BLaER1 treated with 17β-estradiol and CSF1 and Interleukin-3, amounts not matched to agents 10 nM and 100 nM (cell line): ENCODE results near the gene ZNF354C.

Source experiments
- H3K27ac ChIP-seq, 11 experiments: shearing (Covaris generic); formaldehyde crosslinking; 2 replicates each; pipeline ENCODE4 v1.8.1; 2022
- H3K27me3 ChIP-seq, 11 experiments: shearing (Covaris generic); formaldehyde crosslinking; 2 replicates each; pipeline ENCODE4 v1.8.1; 2022
- H3K36me3 ChIP-seq, 11 experiments: shearing (Covaris generic); formaldehyde crosslinking; 2 replicates each; pipeline ENCODE4 v1.8.1; 2022
- H3K4me1 ChIP-seq, 10 experiments: shearing (Covaris generic); formaldehyde crosslinking; 2 replicates each; pipeline ENCODE4 v1.8.1; 2022
- H3K4me2 ChIP-seq, 11 experiments: shearing (Covaris generic); formaldehyde crosslinking; 2 replicates each; pipeline ENCODE4 v1.8.1; 2022
- H3K4me3 ChIP-seq, 10 experiments: shearing (Covaris generic); formaldehyde crosslinking; 2 replicates each; pipeline ENCODE4 v1.8.1; 2022
- H3K9ac ChIP-seq, 11 experiments: shearing (Covaris generic); formaldehyde crosslinking; 2 replicates each; pipeline ENCODE4 v1.8.1; 2022
- H3K9me3 ChIP-seq, 11 experiments: shearing (Covaris generic); formaldehyde crosslinking; replicated peaks in 1 of 11; 2 replicates each; pipeline ENCODE4 v1.8.1; 2022
- H4K20me1 ChIP-seq, 11 experiments: shearing (Covaris generic); formaldehyde crosslinking; 2 replicates each; pipeline ENCODE4 v1.8.1; 2022
- Cebpa-rat ChIP-seq, 11 experiments: shearing (Covaris generic); IDR thresholded peaks; 2 replicates each; pipeline ENCODE4 v1.8.1; 2022

ZNF354C gene

GRCh38 chr5:179060116-179061008 lies at the start of gene ZNF354C:
Gene ZNF354C, plus strand, starts transcription at chr5:179060373. Its CDS starts 1,696 bp downstream, at chr5:179062069.
- peaks cover 0 to 11% (median 0%) of the 10 kb centered on the region in 11 experiments; a peak in 3 of 22 replicates for H3K36me3 ChIP-seq
- H4K20me1 ChIP-seq: no peaks in the 10 kb centered on the region
- no peak within 1 kb of the TSS; a peak in 1 of 22 replicates for H3K27ac ChIP-seq
- H3K9me3 ChIP-seq: peaks cover 73 to 98% (median 91%) of the 10 kb centered on the region in 11 experiments
- no peaks in the 10 kb centered on the region for H3K27me3 ChIP-seq
- H3K4me3 ChIP-seq: peak within 1 kb of the TSS; percentile 39 to 65 (median 52)
- no peak within 1 kb of the TSS for H3K9ac ChIP-seq
- H3K4me1 ChIP-seq: peaks cover 0 to 3% (median 0%) of the 10 kb centered on the region in 10 experiments; a peak in 1 of 20 replicates
- no peak for TF ChIP-seq Cebpa-rat (IDR thresholded peaks at IDR 0.05)
- peak within 1 kb of the TSS in 9 of 11 experiments; percentile 12 to 51 (median 26); a peak in 11 of 22 replicates for H3K4me2 ChIP-seq

DNA sequence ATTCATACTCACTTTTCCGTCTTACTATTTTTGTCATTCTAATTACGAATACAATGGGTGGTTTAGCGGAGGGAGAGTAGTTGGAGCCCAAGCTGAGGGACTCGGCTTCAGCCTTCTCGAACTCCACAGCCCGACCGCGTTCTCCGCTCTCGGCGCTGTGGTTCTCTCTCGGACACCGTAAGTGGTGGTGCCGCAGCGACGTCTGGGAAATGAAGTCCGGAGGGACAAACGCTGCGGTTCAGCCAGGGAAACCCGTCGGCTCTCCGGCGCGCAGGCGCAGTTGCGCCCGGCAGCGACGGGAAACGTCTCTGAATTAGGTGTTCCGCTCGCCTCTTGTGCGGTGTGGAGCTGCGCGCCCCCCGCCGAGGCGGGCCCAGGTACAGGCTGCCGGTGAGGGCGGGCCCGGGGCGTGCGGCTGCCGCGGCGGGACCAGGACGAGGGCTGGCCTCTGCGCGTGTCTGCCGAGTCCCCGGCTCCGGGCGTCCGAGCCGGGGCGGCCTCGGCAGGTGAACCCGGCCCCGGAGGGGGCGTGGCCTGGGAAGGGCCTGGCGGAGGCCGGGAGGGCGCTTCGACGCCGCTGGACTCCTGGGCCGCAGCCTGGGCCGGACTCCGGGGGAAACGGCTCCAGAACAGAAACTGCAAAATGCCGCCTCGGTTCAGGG lies 36.5 kb upstream of the ZNF354C start, which contains the start of gene ZNF879:
Gene ZNF879 (plus strand): TSS at position 277 of the 662 bp plus-strand sequence. CDS start 1,201 bp downstream, outside the sequence.
- peak within 1 kb of the TSS; percentile 79 to 92 (median 87) for H3K9ac ChIP-seq
- H3K27ac ChIP-seq: peak within 1 kb of the TSS; percentile 74 to 89 (median 85)
- H3K9me3 ChIP-seq: peaks cover 67 to 88% (median 78%) of the 10 kb centered on the region in 11 experiments
- peak within 1 kb of the TSS; percentile 72 to 90 (median 83) for H3K4me3 ChIP-seq
- H3K4me1 ChIP-seq: peaks cover 7 to 16% (median 11%) of the 10 kb centered on the region in 10 experiments; a peak in 19 of 20 replicates
- no peaks in the 10 kb centered on the region for H4K20me1 ChIP-seq
- peaks cover 36 to 40% (median 38%) of the 10 kb centered on the region in 11 experiments for H3K36me3 ChIP-seq
- H3K27me3 ChIP-seq: no peaks in the 10 kb centered on the region
- peak within 1 kb of the TSS; percentile 74 to 91 (median 86) for H3K4me2 ChIP-seq
- no peak for TF ChIP-seq Cebpa-rat (IDR thresholded peaks at IDR 0.05)

DNA sequence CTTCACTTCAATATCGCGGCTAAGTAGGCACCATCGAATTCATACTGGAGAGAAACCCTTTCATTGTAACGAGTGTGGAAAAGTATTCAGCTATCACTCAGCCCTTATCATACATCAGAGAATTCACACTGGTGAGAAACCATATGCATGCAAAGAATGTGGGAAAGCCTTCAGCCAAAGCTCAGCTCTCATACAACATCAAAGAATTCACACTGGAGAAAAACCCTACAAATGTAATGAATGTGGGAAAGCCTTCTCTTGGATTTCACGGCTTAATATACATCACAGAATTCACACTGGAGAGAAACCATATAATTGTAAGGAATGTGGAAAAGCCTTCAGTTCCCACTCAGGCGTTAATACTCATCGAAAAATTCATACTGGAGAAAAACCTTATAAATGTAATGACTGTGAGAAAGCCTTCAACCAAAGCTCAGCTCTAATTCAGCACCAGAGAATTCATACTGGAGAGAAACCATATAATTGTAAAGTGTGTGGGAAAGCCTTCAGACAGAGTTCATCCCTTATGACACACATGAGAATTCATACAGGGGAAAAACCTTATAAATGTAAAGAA lies 27.1 kb upstream of the ZNF354C start:
- peaks cover 100% of the 10 kb centered on the region in 11 experiments for H3K9me3 ChIP-seq
- H3K27ac ChIP-seq: no peak overlapping the region
- no peak for TF ChIP-seq Cebpa-rat (IDR thresholded peaks at IDR 0.05)
- peak overlapping the region; percentile 15 to 57 (median 34); a peak in 16 of 20 replicates for H3K4me3 ChIP-seq
- no peak overlapping the region for H3K9ac ChIP-seq
- H3K36me3 ChIP-seq: peaks cover 71 to 91% (median 79%) of the 10 kb centered on the region in 11 experiments
- no peaks in the 10 kb centered on the region for H3K27me3 ChIP-seq
- H3K4me1 ChIP-seq: no peaks in the 10 kb centered on the region
- H4K20me1 ChIP-seq: no peaks in the 10 kb centered on the region
- H3K4me2 ChIP-seq: no peak overlapping the region

DNA sequence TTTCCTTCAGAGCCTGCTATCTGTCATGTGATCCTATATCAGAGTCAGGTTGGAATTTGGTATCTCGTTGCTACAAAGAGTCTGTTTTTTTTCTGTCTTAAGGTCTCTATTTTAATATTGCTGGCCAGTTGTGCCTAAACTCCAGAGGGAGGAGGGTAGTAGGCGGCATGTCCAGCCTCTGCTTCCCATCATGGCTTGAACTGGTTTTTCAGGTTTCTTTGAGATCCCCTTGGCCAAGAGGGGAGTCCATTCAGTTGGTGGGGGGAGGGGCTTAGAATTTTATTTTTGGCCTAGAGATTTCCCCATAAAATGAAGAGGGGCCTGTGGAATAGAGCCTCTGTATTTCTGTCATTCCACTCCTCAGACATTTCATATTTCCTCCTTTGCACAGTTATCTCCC lies 15.4 kb upstream of the ZNF354C start:
- Histone ChIP-seq H3K9me3 (peaks cover 87 to 97% (median 92%) of the 10 kb centered on the region in 11 experiments), H3K27ac (no peak overlapping the region), H3K4me1 (no peaks in the 10 kb centered on the region), H3K4me2 (no peak overlapping the region), H3K9ac (no peak overlapping the region), H3K27me3 (no peaks in the 10 kb centered on the region), H3K4me3 (no peak overlapping the region), H4K20me1 (no peaks in the 10 kb centered on the region), H3K36me3 (no peaks in the 10 kb centered on the region)
- TF ChIP-seq Cebpa-rat (IDR thresholded peaks at IDR 0.05): no peak

DNA sequence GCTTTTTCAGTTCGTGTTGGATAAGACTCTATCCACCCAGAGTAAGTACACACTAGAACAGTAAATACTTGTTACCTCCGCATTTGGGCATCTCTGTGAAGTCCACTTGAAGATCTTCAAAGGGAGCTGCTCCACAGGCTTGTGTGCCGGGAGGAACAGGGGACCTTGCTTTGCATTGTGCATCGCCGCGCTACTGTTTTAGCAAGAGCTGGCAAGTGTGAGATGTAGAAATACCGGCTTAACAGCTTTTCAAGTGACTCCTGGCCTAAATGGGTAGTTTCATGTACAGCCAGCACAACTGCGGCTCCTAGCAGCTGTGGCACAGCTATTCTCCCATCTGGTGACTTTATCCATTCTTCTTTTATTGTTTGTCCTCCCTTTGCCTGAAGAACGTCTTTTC lies 8.4 kb upstream of the ZNF354C start:
- no peak for TF ChIP-seq Cebpa-rat (IDR thresholded peaks at IDR 0.05)

DNA sequence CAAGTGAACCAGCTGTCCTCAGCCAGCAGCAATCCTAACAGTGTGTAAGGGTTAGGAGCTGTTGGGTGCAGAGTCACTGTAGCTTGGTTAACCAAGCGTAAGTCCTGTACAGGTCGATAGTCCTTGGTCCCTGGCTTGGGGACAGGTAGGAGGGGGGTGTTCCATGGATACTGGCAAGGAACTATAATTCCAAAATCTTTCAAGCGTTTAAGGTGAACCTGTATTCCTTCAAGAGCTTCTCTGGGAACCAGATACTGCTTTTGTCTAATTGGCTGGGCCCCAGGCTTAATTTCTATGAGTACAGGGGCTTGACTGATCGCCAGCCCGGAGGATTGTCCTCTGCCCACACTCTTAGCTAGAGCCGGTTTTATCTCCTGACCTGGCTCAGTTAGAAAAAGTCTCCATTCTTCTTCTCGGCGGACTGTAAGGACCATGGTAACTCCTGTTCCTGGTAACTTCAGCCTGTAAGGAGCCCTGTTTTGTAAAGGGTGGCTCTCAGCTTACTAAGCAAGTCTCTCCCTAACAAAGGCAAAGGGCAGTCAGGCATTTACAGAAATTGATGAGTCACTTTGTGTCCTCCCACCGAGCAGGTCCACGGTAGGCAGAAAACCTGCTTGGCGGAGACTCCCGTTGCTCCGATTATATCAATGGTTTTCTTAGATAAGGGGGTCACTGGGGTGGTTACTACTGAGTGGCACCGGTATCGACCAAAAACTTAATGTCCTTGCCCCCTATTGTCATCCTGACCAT lies 6.0 kb upstream of the ZNF354C start:
- H3K36me3 ChIP-seq: no peaks in the 10 kb centered on the region
- no peaks in the 10 kb centered on the region for H3K4me1 ChIP-seq
- no peak for TF ChIP-seq Cebpa-rat (IDR thresholded peaks at IDR 0.05)
- peaks cover 73 to 98% (median 90%) of the 10 kb centered on the region in 11 experiments for H3K9me3 ChIP-seq
- no peak overlapping the region for H3K9ac ChIP-seq
- H3K27me3 ChIP-seq: no peaks in the 10 kb centered on the region
- H3K4me2 ChIP-seq: no peak overlapping the region
- no peaks in the 10 kb centered on the region for H4K20me1 ChIP-seq
- no peak overlapping the region for H3K4me3 ChIP-seq
- no peak overlapping the region for H3K27ac ChIP-seq

More for the DNA sequence above, 8.4 kb upstream of the ZNF354C start:
- Histone ChIP-seq H3K9ac (no peak overlapping the region), H3K4me3 (no peak overlapping the region), H3K27me3 (no peaks in the 10 kb centered on the region), H3K4me2 (no peak overlapping the region), H3K4me1 (no peaks in the 10 kb centered on the region), H3K9me3 (peaks cover 81 to 100% (median 94%) of the 10 kb centered on the region in 11 experiments), H4K20me1 (no peaks in the 10 kb centered on the region), H3K27ac (no peak overlapping the region), H3K36me3 (no peaks in the 10 kb centered on the region)

- TF ChIP-seq Cebpa-rat (IDR thresholded peaks at IDR 0.05): no peak
- no peak overlapping the region for H3K4me2 ChIP-seq
- no peaks in the 10 kb centered on the region for H3K4me1 ChIP-seq
- no peaks in the 10 kb centered on the region for H3K36me3 ChIP-seq
- no peak overlapping the region for H3K27ac ChIP-seq
- H3K9me3 ChIP-seq: peaks cover 73 to 98% (median 90%) of the 10 kb centered on the region in 11 experiments
- no peak overlapping the region for H3K4me3 ChIP-seq
- no peak overlapping the region for H3K9ac ChIP-seq
- H3K27me3 ChIP-seq: no peaks in the 10 kb centered on the region
- no peaks in the 10 kb centered on the region for H4K20me1 ChIP-seq
Measured at GRCh38 chr5:179054876-179055275, 5.3 kb upstream of the ZNF354C start.

- H3K9me3 ChIP-seq: peaks cover 73 to 98% (median 90%) of the 10 kb centered on the region in 11 experiments
- no peak for TF ChIP-seq Cebpa-rat (IDR thresholded peaks at IDR 0.05)
- H3K9ac ChIP-seq: no peak overlapping the region
- H3K36me3 ChIP-seq: peaks cover 0 to 5% (median 0%) of the 10 kb centered on the region in 11 experiments; a peak in 1 of 22 replicates
- no peak overlapping the region for H3K27ac ChIP-seq
- no peaks in the 10 kb centered on the region for H4K20me1 ChIP-seq
- no peak overlapping the region for H3K4me3 ChIP-seq
- no peaks in the 10 kb centered on the region for H3K4me1 ChIP-seq
- H3K27me3 ChIP-seq: no peaks in the 10 kb centered on the region
- no peak overlapping the region for H3K4me2 ChIP-seq
Measured at GRCh38 chr5:179055436-179055835, 4.7 kb upstream of the ZNF354C start.
